ENCODE results near the gene CRIM1. TPM values are rescaled to one million over a fixed set of nuclear protein-coding genes. Genes with fewer than 3 reads are reported as not detected.

Gene CRIM1
- total and polyA plus RNA-seq, 2 experiments from 2014 or later: 10.5 to 36.4 TPM

GRCh38 chr2:36456227-36457175 is 100.9 kb downstream of the CRIM1 start (continued):
- TF ChIP-seq ZNF114 (CRISPR knock-in tag; IDR thresholded peaks at IDR 0.05): no peak
- no peak for TF ChIP-seq ZNF331 (CRISPR knock-in tag; IDR thresholded peaks at IDR 0.05; ENCODE audit: low read depth)
- TF ChIP-seq EZH2phosphoT487 (IDR thresholded peaks at IDR 0.05; ENCODE audit: unreplicated experiment): no peak
- no peak for TF ChIP-seq CTCF (conservative IDR thresholded peaks at IDR 0.05; ENCODE audit: low read depth in 2 of 2)
- no peak for TF ChIP-seq NANOG (IDR thresholded peaks at IDR 0.05; ENCODE audit: borderline replicate concordance)

- peak overlapping the region; percentile 41; the same call in 1 of the 2 replicates for H3K27ac Mint-ChIP-seq
- peak overlapping the region; percentile 52; the same call in 1 of the 2 replicates for H3K4me2 ChIP-seq
- no peak overlapping the region for H2AFZ ChIP-seq
- peaks cover 11% of the 10 kb centered on the region; the same call in 2 of the 3 replicates for H3K4me1 Mint-ChIP-seq
- no peaks in the 10 kb centered on the region for H3K36me3 Mint-ChIP-seq (ENCODE audit: low read depth)
- H3K27me3 Mint-ChIP-seq (ENCODE audit: insufficient read depth, low read depth, poor library complexity): no peaks in the 10 kb centered on the region
- H3K9me3 Mint-ChIP-seq: no peaks in the 10 kb centered on the region
- H3K36me3 ChIP-seq (ENCODE audit: insufficient read depth): no peaks in the 10 kb centered on the region
- H4K20me1 ChIP-seq (replicated peaks; ENCODE audit: insufficient read depth): no peaks in the 10 kb centered on the region
- H3K4me3 Mint-ChIP-seq: no peak overlapping the region
- H3K9me2 ChIP-seq (ENCODE audit: insufficient read depth): no peaks in the 10 kb centered on the region
- peaks cover 14% of the 10 kb centered on the region; the same call in 1 of the 2 replicates for H3K79me2 ChIP-seq (replicated peaks; ENCODE audit: insufficient read depth)
- no peak overlapping the region for H3K4me3 ChIP-seq
- H3K27ac ChIP-seq (ENCODE audit: low read depth): peak overlapping the region; percentile 99
- peak; percentile 64 for DNase-seq (ENCODE audit: low spot score)
- H3K27me3 ChIP-seq (ENCODE audit: insufficient read depth): no peaks in the 10 kb centered on the region
- H3F3A ChIP-seq (replicated peaks; ENCODE audit: low read depth): 0 out of 2 replicates have a peak, but pooled peaks cover 5% of the 10 kb centered on the region
- ATAC-seq: peak; percentile 32
- H3K4me1 ChIP-seq (ENCODE audit: insufficient read depth): peaks cover 75% of the 10 kb centered on the region
- TF ChIP-seq ZNF331 (CRISPR knock-in tag; IDR thresholded peaks at IDR 0.05; ENCODE audit: low read depth) (no peak), STAT1 (IDR thresholded peaks at IDR 0.05; ENCODE audit: unreplicated experiment) (no peak), NANOG (IDR thresholded peaks at IDR 0.05; ENCODE audit: borderline replicate concordance) (no peak), EZH2phosphoT487 (IDR thresholded peaks at IDR 0.05; ENCODE audit: unreplicated experiment) (no peak), JUNB (IDR thresholded peaks at IDR 0.05; ENCODE audit: unreplicated experiment) (no peak), CTCF (conservative IDR thresholded peaks at IDR 0.05; ENCODE audit: low read depth in 2 of 2) (no peak), ZNF462 (CRISPR knock-in tag; IDR thresholded peaks at IDR 0.05) (no peak)
These were observed 102.5 kb downstream of the CRIM1 start for GRCh38 chr2:36458106-36458505.
